ENCODE data around the gene KLHL22. TPM values are rescaled to one million over a fixed set of nuclear protein-coding genes. Genes with fewer than 3 reads are reported as not detected.
A peak's percentile ranks its signal among the peaks of the same experiment; 100 is the strongest.

KLHL22 gene
- total and polyA plus RNA-seq, 2 of the 8 experiments (the other 6 are each of a cell fraction or from before 2014, with no cell fraction given) = 9.4 to 16.2 TPM

GRCh38 chr22:20456722-20457076 is 38.9 kb downstream of the KLHL22 start:
- Histone ChIP-seq H3K23me2 (ENCODE audit: low read depth, low read length) (no peaks in the 10 kb centered on the region), H2AK5ac (ENCODE audit: low read depth, low read length) (no peak overlapping the region), H3K4me1 (replicated peaks in 1 of 4; ENCODE audit: control insufficient read depth in 3 of 4, insufficient read depth in 4 of 4, low read length in 3 of 4) (peaks cover 0 to 2% (median under 1%) of the 10 kb centered on the region in 4 experiments; a peak in 2 of 7 replicates), H3K4ac (replicated peaks; ENCODE audit: insufficient read length, low read depth, low read length) (no peak overlapping the region), H3K27ac (ENCODE audit: low read depth, low read length) (no peak overlapping the region), H2BK12ac (ENCODE audit: low read depth, low read length) (no peak overlapping the region), H2BK20ac (ENCODE audit: low read length) (no peak overlapping the region), H4K20me1 (replicated peaks in 1 of 2; ENCODE audit: control insufficient read depth in 1 of 2, insufficient read depth in 2 of 2, low read length in 2 of 2) (no peaks in the 10 kb centered on the region), H3K79me2 (ENCODE audit: control insufficient read depth in 1 of 2, insufficient read depth in 2 of 2, low read length in 2 of 2) (no peaks in the 10 kb centered on the region), H3K14ac (ENCODE audit: insufficient read length) (no peak overlapping the region), H3K23ac (ENCODE audit: insufficient read length) (no peak overlapping the region), H3K56ac (replicated peaks; ENCODE audit: insufficient read length, low read depth, low read length) (no peak overlapping the region), H4K5ac (ENCODE audit: insufficient read length, low read depth, low read length) (no peak overlapping the region), H3K79me1 (ENCODE audit: low read depth, low read length) (no peaks in the 10 kb centered on the region), H2BK15ac (ENCODE audit: low read length) (no peak overlapping the region), H3K27me3 (replicated peaks in 1 of 4; ENCODE audit: control insufficient read depth in 3 of 4, extremely low read depth in 1 of 4, insufficient read depth in 3 of 4, low read length in 3 of 4) (no peaks in the 10 kb centered on the region), H2BK5ac (ENCODE audit: low read depth, low read length) (no peak overlapping the region), H2BK120ac (replicated peaks; ENCODE audit: low read depth, low read length) (no peak overlapping the region), H3K9me3 (ENCODE audit: insufficient read depth in 2 of 2, low read depth in 1 of 2, low read length in 1 of 2) (no peaks in the 10 kb centered on the region), H3K36me3 (ENCODE audit: control insufficient read depth in 2 of 4, insufficient read depth in 4 of 4, low read length in 3 of 4) (no peaks in the 10 kb centered on the region; a peak in 1 of 8 replicates), H3K18ac (ENCODE audit: extremely low read depth, low read length) (no peak overlapping the region), H3K9ac (replicated peaks in 1 of 4; ENCODE audit: extremely low read depth in 1 of 4, low read depth in 3 of 4, low read length in 3 of 4) (0 out of 7 replicates have a peak overlapping the region, but pooled peaks of 1 of the 4 experiments have one; percentile 6), H4K8ac (ENCODE audit: extremely low read depth, insufficient read depth, low read length) (no peak overlapping the region), H3K4me2 (ENCODE audit: insufficient read depth in 1 of 2, low read depth in 2 of 2, low read length in 2 of 2) (no peak overlapping the region), H4K91ac (replicated peaks; ENCODE audit: insufficient read length, low read length) (no peak overlapping the region), H3K4me3 (ENCODE audit: extremely low read depth in 1 of 4, insufficient read depth in 2 of 4, low read depth in 3 of 4, low read length in 4 of 4) (no peak overlapping the region), H2AFZ (ENCODE audit: low read length) (peak overlapping the region; percentile 93; the same call in 1 of the 2 replicates)
- ChIA-PET POLR2A (ENCODE audit: partially characterized antibody) (interaction anchor here (1.3 kb wide), 1 partner anchor 38 kb away, joined by 4 read pairs; no protein-coding TSS in a partner anchor), CTCF (ENCODE audit: partially characterized antibody) (interaction anchor here (0.6 to 5.4 kb wide), 19 partner anchors 9 to 165 kb away, joined by 3 to 47 read pairs (median 4); partner anchors contain the start of gene DGCR6L)
- FAIRE-seq (no peak), DNase-seq (ENCODE audit: low read depth in 1 of 2, low spot score in 2 of 2) (no peak)
- WGBS, 2 experiments (ENCODE audit: extremely low coverage in 1 of 2, insufficient coverage in 1 of 2, insufficient read length in 1 of 2, insufficient replicate concordance in 2 of 2, low coverage in 1 of 2, low lambda C conversion rate in 2 of 2, missing lambda C conversion rate in 1 of 2) = 93% methylated on average over 3 of the region's 3 CpGs; no CpG with 5 or more reads in 1 of the 2 experiments
- TF ChIP-seq SP1 (IDR thresholded peaks at IDR 0.05; ENCODE audit: low read depth, low read length) (no peak), TCF12 (IDR thresholded peaks at IDR 0.05; ENCODE audit: low read depth, low read length) (no peak), SAP30 (IDR thresholded peaks at IDR 0.05; ENCODE audit: insufficient read depth, insufficient replicate concordance, low read length) (no peak), BCL11A (IDR thresholded peaks at IDR 0.05; ENCODE audit: low read depth in 2 of 2, low read length in 2 of 2) (no peak), SIN3A (conservative IDR thresholded peaks at IDR 0.05 in 1 of 2, IDR thresholded peaks at IDR 0.05 in 1 of 2; ENCODE audit: low read depth in 1 of 2, low read length in 2 of 2) (no peak), NANOG (IDR thresholded peaks at IDR 0.05; ENCODE audit: insufficient read depth, low read depth, low read length, poor library complexity, severe bottlenecking) (no peak), ATF2 (IDR thresholded peaks at IDR 0.05; ENCODE audit: low read length) (no peak), CTCF (IDR thresholded peaks at IDR 0.05; ENCODE audit: control extremely low read depth in 1 of 3, insufficient read depth in 1 of 3, low read depth in 1 of 3, low read length in 3 of 3) (no peak), EGR1 (IDR thresholded peaks at IDR 0.05; ENCODE audit: borderline replicate concordance, low read depth, low read length) (no peak)

Measured in H1 (cell line).